Esophagus squamous epithelium (tissue), 4 donors: Measurements from ENCODE around the gene RIMBP2.

Experiments used
- POLR2A ChIP-seq, 4 donors: fragments of 450-650 bp; IDR thresholded peaks; one replicate each; pipeline ENCODE4 v1.6.1; 2017; ENCODE audit warnings: antibody characterized with exemption in 4 of 4, mild to moderate bottlenecking in 4 of 4, moderate library complexity in 3 of 4
- TF ChIP-seq, protein P1 (sequence below), 6 experiments: fragments of 450-650 bp in 4 of 6; fragments of 200-600 bp in 2 of 6; sonication (generic) in 2 of 6; IDR thresholded peaks; one replicate each; pipeline ENCODE4 v1.5.1; 2016 to 2019; ENCODE audit warnings: antibody characterized with exemption in 6 of 6, mild to moderate bottlenecking in 4 of 6, moderate library complexity in 4 of 6

GRCh38 chr12:130765186-130765659, 49.1 kb upstream of the RIMBP2 start:
- TF ChIP-seq, protein P1, sequence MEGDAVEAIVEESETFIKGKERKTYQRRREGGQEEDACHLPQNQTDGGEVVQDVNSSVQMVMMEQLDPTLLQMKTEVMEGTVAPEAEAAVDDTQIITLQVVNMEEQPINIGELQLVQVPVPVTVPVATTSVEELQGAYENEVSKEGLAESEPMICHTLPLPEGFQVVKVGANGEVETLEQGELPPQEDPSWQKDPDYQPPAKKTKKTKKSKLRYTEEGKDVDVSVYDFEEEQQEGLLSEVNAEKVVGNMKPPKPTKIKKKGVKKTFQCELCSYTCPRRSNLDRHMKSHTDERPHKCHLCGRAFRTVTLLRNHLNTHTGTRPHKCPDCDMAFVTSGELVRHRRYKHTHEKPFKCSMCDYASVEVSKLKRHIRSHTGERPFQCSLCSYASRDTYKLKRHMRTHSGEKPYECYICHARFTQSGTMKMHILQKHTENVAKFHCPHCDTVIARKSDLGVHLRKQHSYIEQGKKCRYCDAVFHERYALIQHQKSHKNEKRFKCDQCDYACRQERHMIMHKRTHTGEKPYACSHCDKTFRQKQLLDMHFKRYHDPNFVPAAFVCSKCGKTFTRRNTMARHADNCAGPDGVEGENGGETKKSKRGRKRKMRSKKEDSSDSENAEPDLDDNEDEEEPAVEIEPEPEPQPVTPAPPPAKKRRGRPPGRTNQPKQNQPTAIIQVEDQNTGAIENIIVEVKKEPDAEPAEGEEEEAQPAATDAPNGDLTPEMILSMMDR (IDR thresholded peaks at IDR 0.05): no peak
- TF ChIP-seq POLR2A (IDR thresholded peaks at IDR 0.05): no peak
